Caco-2 (cell line): Measurements from ENCODE around the gene DSE. TPM values are rescaled to one million over a fixed set of nuclear protein-coding genes. Genes with fewer than 3 reads are reported as not detected.

Source experiments
- BruUV-seq: library from RNA; stranded (reverse); fragments of 400-500 nt; replicated peaks from 2 replicates; lab custom pipeline; 2021; lab: Mats Ljungman, UMichigan
- CTCF ChIA-PET: fragments of 300-600 bp; sonication (Branson Sonifier 250); formaldehyde crosslinking; loops from one replicate; lab custom pipeline; 2022; ENCODE audit warnings: antibody characterized with exemption; lab: Charles Lee
- POLR2A ChIA-PET: fragments of 300-600 bp; sonication (Branson Sonifier 250); formaldehyde crosslinking; loops from one replicate; lab custom pipeline; 2022; ENCODE audit warnings: antibody characterized with exemption; lab: Charles Lee
- DNase-seq, 2 experiments: peaks; one replicate each; pipeline versions ENCODE4 v3.0.0 to v3.0.0-alpha.2; 2020 to 2022
- H3K27me3 ChIP-seq: replicated peaks from 2 replicates; pipeline ENCODE4 v1.6.0; 2011; ENCODE audit warnings: low read length; ENCODE audit not compliant: control insufficient read depth, insufficient read depth
- H3K36me3 ChIP-seq: 2 replicates; pipeline ENCODE4 v1.5.1; 2011; ENCODE audit warnings: low read length; ENCODE audit not compliant: control insufficient read depth, insufficient read depth
- H3K4me1 ChIP-seq: fragments of 250-450 bp; sonication (Bioruptor Pico); 2 replicates; pipeline ENCODE4 v1.5.1; 2020; ENCODE audit warnings: mild to moderate bottlenecking
- H3K4me3 ChIP-seq: 2 replicates; pipeline ENCODE4 v1.5.1; 2011; ENCODE audit warnings: low read depth, mild to moderate bottlenecking, control low read depth, low read length
- H3K9me3 ChIP-seq: fragments of 250-450 bp; sonication (Bioruptor Pico); 2 replicates; pipeline ENCODE4 v1.5.1; 2020; ENCODE audit warnings: mild to moderate bottlenecking, moderate library complexity
- H3K27ac Mint-ChIP-seq: one replicate; pipeline ENCODE4 v1.8.0; 2022; ENCODE audit warnings: mixed read lengths; ENCODE audit not compliant: unreplicated experiment
- H3K27me3 Mint-ChIP-seq: one replicate; pipeline ENCODE4 v1.8.0; 2022; ENCODE audit warnings: mixed read lengths; ENCODE audit not compliant: insufficient read depth, unreplicated experiment
- H3K36me3 Mint-ChIP-seq: one replicate; pipeline ENCODE4 v1.8.0; 2022; ENCODE audit warnings: mild to moderate bottlenecking, mixed read lengths; ENCODE audit not compliant: insufficient read depth, unreplicated experiment
- H3K4me1 Mint-ChIP-seq: one replicate; pipeline ENCODE4 v1.8.0; 2022; ENCODE audit warnings: low read depth, mixed read lengths; ENCODE audit not compliant: unreplicated experiment
- H3K4me3 Mint-ChIP-seq: one replicate; pipeline ENCODE4 v1.8.0; 2022; ENCODE audit warnings: mild to moderate bottlenecking, moderate library complexity, mixed read lengths; ENCODE audit not compliant: unreplicated experiment
- H3K9me3 Mint-ChIP-seq: one replicate; pipeline ENCODE4 v1.8.0; 2022; ENCODE audit warnings: mixed read lengths; ENCODE audit not compliant: unreplicated experiment
- CTCF ChIP-seq, 2 experiments: fragments of 200-600 bp in 1 of 2; IDR thresholded peaks; 1 replicate in 1 of 2; 2 replicates in 1 of 2; pipeline versions ENCODE4 v1.5.1 to v1.8.0; 2011 to 2022; ENCODE audit warnings: antibody characterized with exemption in 1 of 2, control low read depth in 1 of 2, inconsistent platforms in 1 of 2, low read depth in 1 of 2, low read length in 1 of 2, mild to moderate bottlenecking in 1 of 2, moderate library complexity in 1 of 2; ENCODE audit not compliant: insufficient read depth in 1 of 2, severe bottlenecking in 1 of 2, unreplicated experiment in 1 of 2
- intact Hi-C: fragments of 100-400 bp; cut with micrococcal nuclease; formaldehyde crosslinking; loops from one replicate; pipeline ENCODE4 v1.10.0; 2022; ENCODE audit not compliant: unreplicated experiment
- total RNA-seq: library from RNA; stranded (reverse); gene quantifications from 2 replicates; pipeline ENCODE4 v1.2.3, GENCODE V29; 2022

DSE gene
- total RNA-seq, 1 experiment from 2014 or later, result 2.8 TPM

- intact Hi-C loops, result no loop called here
- H3K9me3 ChIP-seq, result no peaks in the 10 kb centered on the region
- TF ChIP-seq CTCF (IDR thresholded peaks at IDR 0.05; ENCODE audit: insufficient read depth in 1 of 2, low read depth in 1 of 2, low read length in 1 of 2, severe bottlenecking in 1 of 2, unreplicated experiment in 1 of 2), result no peak
- H3K36me3 Mint-ChIP-seq, result no peaks in the 10 kb centered on the region
- DNase-seq, result no peak
- no TSS peak for BruUV-seq
- H3K9me3 Mint-ChIP-seq, result no peaks in the 10 kb centered on the region
- ChIA-PET CTCF (no interaction called here), POLR2A (no interaction called here)
- no peaks in the 10 kb centered on the region for H3K27me3 ChIP-seq
- no peaks in the 10 kb centered on the region for H3K4me1 ChIP-seq
- no peak overlapping the region for H3K4me3 ChIP-seq
- H3K4me3 Mint-ChIP-seq, result no peak overlapping the region
- H3K36me3 ChIP-seq, result no peaks in the 10 kb centered on the region
- H3K4me1 Mint-ChIP-seq, result no peaks in the 10 kb centered on the region
- H3K27ac Mint-ChIP-seq, result no peak overlapping the region
- no peaks in the 10 kb centered on the region for H3K27me3 Mint-ChIP-seq
These were observed 18.0 kb upstream of the DSE start for GRCh38 chr6:116352515-116353471.

- CTCF ChIA-PET, result no interaction called here
These were observed 16.5 kb upstream of the DSE start for GRCh38 chr6:116354236-116354635.

GRCh38 chr6:116355796-116356195 is 15.0 kb upstream of the DSE start:
- Mint-ChIP-seq H3K36me3 (no peaks in the 10 kb centered on the region), H3K9me3 (no peaks in the 10 kb centered on the region), H3K4me3 (no peak overlapping the region), H3K4me1 (no peaks in the 10 kb centered on the region), H3K27me3 (peaks cover 2% of the 10 kb centered on the region), H3K27ac (no peak overlapping the region)
- intact Hi-C loops, result no loop called here
- no peaks in the 10 kb centered on the region for H3K36me3 ChIP-seq
- no peaks in the 10 kb centered on the region for H3K4me1 ChIP-seq
- ChIA-PET CTCF (no interaction called here), POLR2A (interaction anchor here (0.6 kb wide), 1 partner anchor 235 kb away, joined by 5 read pairs; no protein-coding TSS in a partner anchor)
- no TSS peak for BruUV-seq
- H3K9me3 ChIP-seq, result no peaks in the 10 kb centered on the region
- no peak for DNase-seq
- no peak overlapping the region for H3K4me3 ChIP-seq
- no peak for TF ChIP-seq CTCF (IDR thresholded peaks at IDR 0.05; ENCODE audit: insufficient read depth in 1 of 2, low read depth in 1 of 2, low read length in 1 of 2, severe bottlenecking in 1 of 2, unreplicated experiment in 1 of 2)
- H3K27me3 ChIP-seq, result no peaks in the 10 kb centered on the region

More at GRCh38 chr6:116354236-116354635, 16.5 kb upstream of the DSE start:
- no peak for TF ChIP-seq CTCF (IDR thresholded peaks at IDR 0.05; ENCODE audit: insufficient read depth in 1 of 2, low read depth in 1 of 2, low read length in 1 of 2, severe bottlenecking in 1 of 2, unreplicated experiment in 1 of 2)
- no peak for DNase-seq
- no peak overlapping the region for H3K27ac Mint-ChIP-seq
- no peaks in the 10 kb centered on the region for H3K9me3 Mint-ChIP-seq
- no peaks in the 10 kb centered on the region for H3K36me3 ChIP-seq
- H3K4me3 Mint-ChIP-seq, result no peak overlapping the region
- intact Hi-C loops, result no loop called here
- H3K9me3 ChIP-seq, result no peaks in the 10 kb centered on the region
- POLR2A ChIA-PET, result no interaction called here
- no peaks in the 10 kb centered on the region for H3K27me3 ChIP-seq
- no peaks in the 10 kb centered on the region for H3K4me1 ChIP-seq
- H3K27me3 Mint-ChIP-seq, result no peaks in the 10 kb centered on the region
- no peaks in the 10 kb centered on the region for H3K36me3 Mint-ChIP-seq
- H3K4me1 Mint-ChIP-seq, result no peaks in the 10 kb centered on the region
- no peak overlapping the region for H3K4me3 ChIP-seq
- no TSS peak for BruUV-seq
